SU-DHL-6 (cell line): ENCODE measurements around the gene C17orf114.

ENCODE experiments used
- CTCF ChIP-seq: fragments of 200-600 bp; sonication (generic); IDR thresholded peaks from one replicate; pipeline ENCODE4 v1.5.1; 2017; ENCODE audit warnings: antibody characterized with exemption, mild to moderate bottlenecking, low read length, moderate library complexity; ENCODE audit not compliant: insufficient read depth, poor library complexity, severe bottlenecking
- EZH2phosphoT487 ChIP-seq: fragments of 200-600 bp; sonication (generic), shearing (Covaris generic); conservative IDR thresholded peaks from 2 replicates; pipeline ENCODE4 v1.6.1; 2018; ENCODE audit warnings: mild to moderate bottlenecking, antibody characterized with exemption, low read length, moderate library complexity, mixed read lengths

GRCh38 chr17:4759776-4760236 is 42.3 kb downstream of the C17orf114 start:
- TF ChIP-seq CTCF: no peak
- no peak for TF ChIP-seq EZH2phosphoT487
